VCaP (cell line): ENCODE results near the gene GPSM3.

Experiments used
- H3K27ac ChIP-seq: fragments of 450-650 bp; 2 replicates; pipeline ENCODE4 v1.5.1; 2017
- CTCF ChIP-seq: fragments of 450-650 bp; conservative IDR thresholded peaks from 2 replicates; pipeline ENCODE4 v1.5.1; 2017; ENCODE audit warnings: mild to moderate bottlenecking, moderate library complexity

The GPSM3 gene

GRCh38 chr6:32192608-32193039, at the start of gene GPSM3:
TSS of gene GPSM3 (minus strand) at chr6:32192643. CDS start at chr6:32192513, 130 bp downstream.
- no peak for TF ChIP-seq CTCF
- peak within 1 kb of the TSS; percentile 83; the same call in 1 of the 2 replicates for H3K27ac ChIP-seq

GRCh38 chr6:32240686-32241085, 48.2 kb upstream of the GPSM3 start:
- TF ChIP-seq CTCF = 0 out of 2 replicates have a peak, but pooled peaks have one; percentile 5
- H3K27ac ChIP-seq = no peak overlapping the region

- no peak for TF ChIP-seq CTCF
- H3K27ac ChIP-seq = no peak overlapping the region
Observed at GRCh38 chr6:32239462-32239861, 47.0 kb upstream of the GPSM3 start.

- no peak for TF ChIP-seq CTCF
- no peak overlapping the region for H3K27ac ChIP-seq
Observed at GRCh38 chr6:32234934-32235333, 42.5 kb upstream of the GPSM3 start.

GRCh38 chr6:32226434-32226833, 34.0 kb upstream of the GPSM3 start:
- TF ChIP-seq CTCF = no peak
- no peak overlapping the region for H3K27ac ChIP-seq

- no peak for TF ChIP-seq CTCF
- H3K27ac ChIP-seq = no peak overlapping the region
Observed at GRCh38 chr6:32224696-32225095, 32.3 kb upstream of the GPSM3 start.

GRCh38 chr6:32223258-32224235, 31.1 kb upstream of the GPSM3 start, which contains the start of gene NOTCH4:
TSS of gene NOTCH4 (minus strand) at chr6:32224067. CDS start at chr6:32223928, 139 bp downstream.
- TF ChIP-seq CTCF = no peak
- H3K27ac ChIP-seq = no peak within 1 kb of the TSS
